ENCODE results near the gene RNF38.
"Not testable (repeated sequence)": the region's sequence is repeated elsewhere in the genome, so short reads cannot be mapped to it uniquely, and the experiment has no call there.

The RNF38 gene

GRCh38 chr9:36301227-36301626 is 98.8 kb downstream of the RNF38 start:
- no peak overlapping the region for H3K27ac Mint-ChIP-seq
- H3K27me3 Mint-ChIP-seq = no peaks in the 10 kb centered on the region
- no peaks in the 10 kb centered on the region for H3K4me1 Mint-ChIP-seq
- no peak for ATAC-seq
- H3K36me3 Mint-ChIP-seq = no peaks in the 10 kb centered on the region
- no peaks in the 10 kb centered on the region for H3K9me3 Mint-ChIP-seq
- H3K4me3 Mint-ChIP-seq = no peak overlapping the region

GRCh38 chr9:36298566-36298965 is 101.5 kb downstream of the RNF38 start:
- Mint-ChIP-seq H3K9me3 (no peaks in the 10 kb centered on the region), H3K4me3 (no peak overlapping the region), H3K36me3 (no peaks in the 10 kb centered on the region), H3K4me1 (no peaks in the 10 kb centered on the region), H3K27me3 (no peaks in the 10 kb centered on the region), H3K27ac (no peak overlapping the region)
- ATAC-seq = no peak

- H3K4me1 Mint-ChIP-seq = no peaks in the 10 kb centered on the region
- H3K9me3 Mint-ChIP-seq = no peaks in the 10 kb centered on the region
- no peak overlapping the region for H3K4me3 Mint-ChIP-seq
- no peak overlapping the region for H3K27ac Mint-ChIP-seq
- ATAC-seq = no peak
- no peaks in the 10 kb centered on the region for H3K36me3 Mint-ChIP-seq
- no peaks in the 10 kb centered on the region for H3K27me3 Mint-ChIP-seq
These were observed 102.3 kb downstream of the RNF38 start for GRCh38 chr9:36297798-36298197.

- H3K27ac Mint-ChIP-seq, H3K4me3 Mint-ChIP-seq, H3K27me3 Mint-ChIP-seq, H3K4me1 Mint-ChIP-seq, H3K9me3 Mint-ChIP-seq, H3K36me3 Mint-ChIP-seq, ATAC-seq: not testable (repeated sequence)
These were observed 105.1 kb downstream of the RNF38 start for GRCh38 chr9:36294996-36295395.

- no peaks in the 10 kb centered on the region for H3K9me3 Mint-ChIP-seq
- H3K27me3 Mint-ChIP-seq = no peaks in the 10 kb centered on the region
- H3K4me3 Mint-ChIP-seq = no peak overlapping the region
- ATAC-seq = no peak
- no peak overlapping the region for H3K27ac Mint-ChIP-seq
- H3K36me3 Mint-ChIP-seq = no peaks in the 10 kb centered on the region
- no peaks in the 10 kb centered on the region for H3K4me1 Mint-ChIP-seq
These were observed 106.2 kb downstream of the RNF38 start for GRCh38 chr9:36293918-36294317.

GRCh38 chr9:36293171-36293570 is 106.9 kb downstream of the RNF38 start:
- Mint-ChIP-seq H3K9me3 (no peaks in the 10 kb centered on the region), H3K36me3 (no peaks in the 10 kb centered on the region), H3K4me3 (no peak overlapping the region), H3K4me1 (no peaks in the 10 kb centered on the region), H3K27ac (no peak overlapping the region), H3K27me3 (no peaks in the 10 kb centered on the region)
- no peak for ATAC-seq

- no peak overlapping the region for H3K4me3 Mint-ChIP-seq
- H3K4me1 Mint-ChIP-seq = no peaks in the 10 kb centered on the region
- no peak overlapping the region for H3K27ac Mint-ChIP-seq
- no peaks in the 10 kb centered on the region for H3K9me3 Mint-ChIP-seq
- no peak for ATAC-seq
- no peaks in the 10 kb centered on the region for H3K27me3 Mint-ChIP-seq
- H3K36me3 Mint-ChIP-seq = no peaks in the 10 kb centered on the region
These were observed 107.4 kb downstream of the RNF38 start for GRCh38 chr9:36292641-36293040.

GRCh38 chr9:36290996-36291395 is 109.1 kb downstream of the RNF38 start:
- H3K4me3 Mint-ChIP-seq = no peak overlapping the region
- H3K4me1 Mint-ChIP-seq = no peaks in the 10 kb centered on the region
- no peak overlapping the region for H3K27ac Mint-ChIP-seq
- no peaks in the 10 kb centered on the region for H3K27me3 Mint-ChIP-seq
- no peaks in the 10 kb centered on the region for H3K9me3 Mint-ChIP-seq
- no peaks in the 10 kb centered on the region for H3K36me3 Mint-ChIP-seq
- ATAC-seq = no peak

GRCh38 chr9:36289836-36290435 is 110.1 kb downstream of the RNF38 start:
- Mint-ChIP-seq H3K27me3 (no peaks in the 10 kb centered on the region), H3K4me1 (no peaks in the 10 kb centered on the region), H3K4me3 (no peak overlapping the region), H3K27ac (no peak overlapping the region), H3K9me3 (no peaks in the 10 kb centered on the region), H3K36me3 (no peaks in the 10 kb centered on the region)
- no peak for ATAC-seq

GRCh38 chr9:36288070-36288469 is 112.0 kb downstream of the RNF38 start:
- Mint-ChIP-seq H3K4me1 (no peaks in the 10 kb centered on the region), H3K36me3 (no peaks in the 10 kb centered on the region), H3K27me3 (no peaks in the 10 kb centered on the region), H3K4me3 (no peak overlapping the region), H3K27ac (no peak overlapping the region), H3K9me3 (no peaks in the 10 kb centered on the region)
- ATAC-seq = no peak

Measured in stimulated activated memory B cell treated with anti-CD40 and anti-IgM and Interleukin-4, amounts not matched to agents 10 μg/mL and 1 μg/mL and 100 μg/mL, for 72 hours (primary cell).